Spinal cord (tissue), 10 donors: Measurements from ENCODE around the gene KCTD6. TPM values are rescaled to one million over a fixed set of nuclear protein-coding genes. Genes with fewer than 3 reads are reported as not detected.
A peak's percentile ranks its signal among the peaks of the same experiment; 100 is the strongest.

ENCODE experiments used
- DNase-seq, 6 donors: peaks; one replicate each; pipeline versions ENCODE4 v3.0.0 to v3.0.0-alpha.2; 2013 to 2015; ENCODE audit warnings: low spot score in 6 of 6, low read depth in 4 of 6
- H3K27ac ChIP-seq: one replicate; pipeline ENCODE4 v1.5.1; 2013; ENCODE audit warnings: low read depth, low read length, control low read depth
- H3K27me3 ChIP-seq: one replicate; pipeline ENCODE4 v1.6.1; 2013; ENCODE audit warnings: low read length; ENCODE audit not compliant: control insufficient read depth, insufficient read depth
- H3K36me3 ChIP-seq: one replicate; pipeline ENCODE4 v1.6.1; 2013; ENCODE audit warnings: low read length; ENCODE audit not compliant: control insufficient read depth, insufficient read depth
- H3K4me1 ChIP-seq: one replicate; pipeline ENCODE4 v1.6.1; 2013; ENCODE audit warnings: low read length; ENCODE audit not compliant: control insufficient read depth, insufficient read depth
- H3K4me3 ChIP-seq: one replicate; pipeline ENCODE4 v1.5.1; 2013; ENCODE audit warnings: low read depth, low read length, control low read depth
- H3K9me3 ChIP-seq: one replicate; pipeline ENCODE4 v1.6.1; 2013; ENCODE audit warnings: low read length; ENCODE audit not compliant: control insufficient read depth, insufficient read depth
- WGBS: methylation state at CpG from one replicate; pipeline ENCODE4 v1.1.5; 2013; ENCODE audit warnings: missing lambda C conversion rate; ENCODE audit not compliant: insufficient coverage; 5-methylcytosine and 5-hydroxymethylcytosine counted together
- polyA plus RNA-seq, 2 donors: library from polyadenylated mRNA; unstranded; fragments of 120-200 nt; gene quantifications; one replicate each; pipeline ENCODE4 v1.2.1, GENCODE V29; 2013; ENCODE audit not compliant: insufficient read length in 2 of 2
- total RNA-seq, 2 donors: library from RNA; depleted of rRNA in 1 of 2; stranded (reverse); fragments of 120-200 nt in 1 of 2; fragments of >200 nt in 1 of 2; gene quantifications; one replicate each; pipeline versions ENCODE4 v1.2.3 to v1.2.4, GENCODE V29; 2013 to 2014
- donor health status: healthy.

The KCTD6 gene
- total and polyA plus RNA-seq, 4 donors = 26.6 to 35.1 (median 32.4) TPM

DNA sequence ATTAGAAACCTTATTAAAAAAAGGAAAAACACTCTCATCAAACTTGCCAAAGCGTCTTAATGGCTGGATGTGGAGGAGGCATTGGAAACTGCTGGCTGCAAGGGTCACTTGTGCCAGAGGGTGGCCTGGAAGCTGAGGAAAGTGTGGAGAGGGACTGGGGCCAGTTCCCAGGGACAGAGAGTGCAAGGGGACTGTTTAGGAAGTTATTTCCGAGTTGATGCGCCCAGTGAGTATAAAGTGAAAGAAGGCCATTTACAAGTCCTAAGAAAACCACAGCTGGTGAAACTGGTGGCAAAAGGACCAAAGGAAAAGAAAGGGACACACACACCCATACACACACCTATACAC, 7.2 kb upstream of the KCTD6 start:
- no peak overlapping the region for H3K4me3 ChIP-seq
- H3K27me3 ChIP-seq = no peaks in the 10 kb centered on the region
- H3K9me3 ChIP-seq = peaks cover 1% of the 10 kb centered on the region
- no peaks in the 10 kb centered on the region for H3K36me3 ChIP-seq
- 40% methylated on average over 1 of the region's 3 CpGs for WGBS
- H3K27ac ChIP-seq = no peak overlapping the region
- H3K4me1 ChIP-seq = peaks cover 8% of the 10 kb centered on the region
- peak in 1 of 6 donors; percentile 34 for DNase-seq

GRCh38 chr3:58485801-58486435, 6.0 kb upstream of the KCTD6 start:
- H3K27ac ChIP-seq = no peak overlapping the region
- no peaks in the 10 kb centered on the region for H3K36me3 ChIP-seq
- peaks cover 8% of the 10 kb centered on the region for H3K4me1 ChIP-seq
- H3K4me3 ChIP-seq = no peak overlapping the region
- no peaks in the 10 kb centered on the region for H3K27me3 ChIP-seq
- WGBS = 80% methylated on average over 4 of the region's 6 CpGs
- no peaks in the 10 kb centered on the region for H3K9me3 ChIP-seq
- no peak for DNase-seq

DNA sequence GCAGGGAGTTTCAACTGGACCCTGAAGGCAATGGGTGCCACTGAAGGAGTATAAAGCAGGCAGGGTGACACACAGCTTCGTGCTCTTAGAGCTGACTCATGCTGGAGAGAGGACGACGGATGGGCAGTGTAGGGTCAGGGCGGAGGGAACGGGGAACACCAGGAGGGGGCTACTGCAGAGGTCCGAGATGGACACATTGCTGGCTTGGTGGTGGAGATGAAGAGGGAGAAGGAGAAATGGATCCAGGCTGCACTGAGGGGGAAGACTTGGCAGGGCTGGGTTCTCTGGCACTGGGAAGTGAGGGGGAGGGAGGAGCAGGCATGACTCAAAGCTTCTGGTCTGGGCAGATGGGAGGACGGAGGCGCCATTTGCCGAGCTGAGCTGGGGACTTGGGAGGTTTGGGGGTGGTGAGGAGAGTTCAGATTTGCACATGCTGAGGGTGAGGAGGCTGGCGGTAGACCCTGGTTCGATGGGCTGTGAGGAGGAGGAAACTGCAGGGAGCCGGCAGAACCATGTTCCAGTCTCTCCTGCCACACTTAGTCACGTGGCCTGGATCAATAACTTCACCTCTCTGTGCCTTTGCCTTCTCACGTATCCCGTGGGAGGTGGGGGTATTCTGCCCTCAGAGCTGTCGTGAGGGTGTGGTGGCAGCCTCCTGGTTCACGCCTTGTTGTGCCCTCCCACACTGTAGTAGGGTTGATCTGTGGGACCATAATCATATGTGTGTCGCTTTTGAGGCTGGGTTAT, 4.6 kb upstream of the KCTD6 start:
- Histone ChIP-seq H3K27me3 (no peaks in the 10 kb centered on the region), H3K36me3 (no peaks in the 10 kb centered on the region), H3K4me1 (peaks cover 15% of the 10 kb centered on the region), H3K27ac (no peak overlapping the region), H3K9me3 (no peaks in the 10 kb centered on the region), H3K4me3 (no peak overlapping the region)
- peak in 1 of 6 donors; percentile 17 for DNase-seq
- 78% methylated on average over 15 of the region's 18 CpGs for WGBS

DNA sequence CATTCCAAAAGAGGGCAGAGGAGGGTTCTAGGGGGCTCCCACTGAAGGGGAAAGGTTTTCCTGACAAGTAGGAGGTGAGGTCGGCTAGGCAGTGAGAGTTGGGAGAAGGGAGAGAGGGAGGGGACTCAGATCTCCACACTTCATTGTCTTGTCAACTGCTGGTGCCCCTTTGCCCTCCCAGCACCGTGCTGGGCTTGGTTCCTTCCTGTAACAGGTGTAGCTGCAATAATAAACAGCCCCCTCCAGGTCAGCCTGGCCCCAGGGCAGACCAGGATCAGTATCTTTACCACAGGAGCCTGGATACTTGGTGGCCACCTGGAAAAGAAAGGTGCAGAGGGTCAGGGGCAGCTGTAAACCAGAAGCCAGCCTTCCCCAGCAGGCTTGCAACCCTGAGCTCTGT, 2.9 kb upstream of the KCTD6 start:
- H3K27ac ChIP-seq = no peak overlapping the region
- no peaks in the 10 kb centered on the region for H3K27me3 ChIP-seq
- H3K36me3 ChIP-seq = no peaks in the 10 kb centered on the region
- no peak overlapping the region for H3K4me3 ChIP-seq
- H3K9me3 ChIP-seq = no peaks in the 10 kb centered on the region
- no peak for DNase-seq
- no CpG with 5 or more reads among the region's 2 CpGs for WGBS
- H3K4me1 ChIP-seq = peaks cover 15% of the 10 kb centered on the region

DNA sequence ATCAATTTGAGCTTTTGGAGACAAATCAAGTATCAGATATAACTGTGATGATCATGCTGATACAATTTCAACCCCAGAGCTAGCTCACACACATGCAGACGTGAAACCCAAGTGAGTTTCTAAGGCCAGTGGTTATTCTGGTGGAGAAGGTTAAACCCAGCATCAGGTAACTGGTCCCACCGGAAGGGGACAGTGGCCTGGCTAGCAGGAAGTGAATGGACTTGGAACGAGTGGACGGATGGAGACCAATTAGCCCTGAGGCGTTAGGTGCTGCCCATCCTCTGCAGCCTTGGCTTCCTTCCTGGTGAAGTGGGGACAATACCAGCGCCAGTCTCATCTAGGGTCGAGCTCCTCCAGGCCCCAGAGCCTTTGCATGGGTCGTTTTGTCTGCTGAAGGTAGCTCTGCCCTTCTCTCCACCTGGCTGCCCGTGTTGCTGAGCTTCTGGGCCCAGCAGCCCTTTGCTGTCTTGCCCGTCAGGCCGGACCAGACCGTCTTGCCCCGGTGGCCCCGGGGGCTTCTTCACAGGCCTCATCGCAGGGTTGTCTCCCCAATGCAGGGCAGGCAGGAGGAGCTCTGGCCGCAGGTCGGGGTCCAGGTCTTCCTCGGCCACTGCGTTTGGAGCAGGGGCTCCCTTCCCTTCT, 915 bp upstream of the KCTD6 start:
- H3K27me3 ChIP-seq = no peaks in the 10 kb centered on the region
- WGBS = 69% methylated on average over 18 of the region's 19 CpGs
- H3K4me1 ChIP-seq = peaks cover 7% of the 10 kb centered on the region
- peak overlapping the region; percentile 46 for H3K4me3 ChIP-seq
- H3K9me3 ChIP-seq = no peaks in the 10 kb centered on the region
- H3K36me3 ChIP-seq = no peaks in the 10 kb centered on the region
- DNase-seq = peak in 1 of 6 donors; percentile 18
- peak overlapping the region; percentile 54 for H3K27ac ChIP-seq

DNA sequence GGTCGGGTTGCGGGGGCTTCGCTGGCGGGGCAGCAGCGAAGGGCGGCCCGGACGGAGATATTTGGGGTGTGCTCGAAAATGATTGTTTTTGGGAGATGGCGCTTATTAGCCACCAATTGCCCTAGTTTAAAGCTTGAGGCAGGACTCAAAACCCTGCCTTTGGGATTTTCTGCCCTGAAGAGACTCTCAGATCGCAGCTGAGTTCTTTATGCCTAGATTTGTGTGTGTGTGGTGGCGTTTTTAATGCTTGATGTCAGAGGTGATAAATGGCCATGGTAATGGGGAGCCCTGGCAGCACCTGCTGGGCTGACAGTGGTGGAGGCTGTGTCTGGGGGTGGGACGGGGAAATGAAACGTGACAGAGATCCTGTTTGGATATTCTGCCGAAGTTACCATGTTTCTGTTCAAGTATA, 604 bp downstream of the KCTD6 start:
- Histone ChIP-seq H3K4me3 (peak overlapping the region; percentile 72), H3K27me3 (no peaks in the 10 kb centered on the region), H3K4me1 (peaks cover 7% of the 10 kb centered on the region), H3K9me3 (no peaks in the 10 kb centered on the region), H3K36me3 (no peaks in the 10 kb centered on the region), H3K27ac (peak overlapping the region; percentile 35)
- DNase-seq = peak in 2 of 6 donors; percentile 43 to 72
- 0% methylated on average over 15 of the region's 15 CpGs for WGBS

DNA sequence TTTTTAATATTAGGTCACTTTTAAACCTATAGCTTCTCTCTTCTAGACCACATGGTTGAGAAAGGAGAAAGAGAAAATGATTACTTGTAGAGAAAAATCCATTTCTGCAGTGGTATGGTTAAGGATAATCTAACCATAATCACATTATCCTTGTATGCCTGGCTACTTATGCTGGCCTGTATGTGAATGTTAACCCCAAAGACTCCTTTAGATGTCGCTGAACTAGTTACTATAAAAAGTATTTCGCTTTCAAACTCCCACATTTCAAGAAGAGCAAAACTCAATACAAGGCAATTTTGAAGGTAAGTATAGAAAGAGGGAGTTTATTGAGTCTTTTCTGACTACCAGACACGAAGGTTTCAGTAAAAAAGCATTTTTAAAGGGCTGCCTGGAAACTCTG, 2.2 kb downstream of the KCTD6 start:
- no peaks in the 10 kb centered on the region for H3K9me3 ChIP-seq
- no peaks in the 10 kb centered on the region for H3K36me3 ChIP-seq
- H3K4me3 ChIP-seq = no peak overlapping the region
- H3K27me3 ChIP-seq = no peaks in the 10 kb centered on the region
- DNase-seq = peak in 1 of 6 donors; percentile 41
- H3K4me1 ChIP-seq = peaks cover 12% of the 10 kb centered on the region
- H3K27ac ChIP-seq = no peak overlapping the region
- WGBS = no CpG with 5 or more reads among the region's 3 CpGs

- Histone ChIP-seq H3K9me3 (no peaks in the 10 kb centered on the region), H3K27ac (no peak overlapping the region), H3K36me3 (no peaks in the 10 kb centered on the region), H3K4me1 (peaks cover 12% of the 10 kb centered on the region), H3K27me3 (no peaks in the 10 kb centered on the region), H3K4me3 (no peak overlapping the region)
- no CpG with 5 or more reads among the region's 3 CpGs for WGBS
- DNase-seq = peak in 1 of 6 donors; percentile 51
Measured at GRCh38 chr3:58495101-58495500, 3.2 kb downstream of the KCTD6 start.

DNA sequence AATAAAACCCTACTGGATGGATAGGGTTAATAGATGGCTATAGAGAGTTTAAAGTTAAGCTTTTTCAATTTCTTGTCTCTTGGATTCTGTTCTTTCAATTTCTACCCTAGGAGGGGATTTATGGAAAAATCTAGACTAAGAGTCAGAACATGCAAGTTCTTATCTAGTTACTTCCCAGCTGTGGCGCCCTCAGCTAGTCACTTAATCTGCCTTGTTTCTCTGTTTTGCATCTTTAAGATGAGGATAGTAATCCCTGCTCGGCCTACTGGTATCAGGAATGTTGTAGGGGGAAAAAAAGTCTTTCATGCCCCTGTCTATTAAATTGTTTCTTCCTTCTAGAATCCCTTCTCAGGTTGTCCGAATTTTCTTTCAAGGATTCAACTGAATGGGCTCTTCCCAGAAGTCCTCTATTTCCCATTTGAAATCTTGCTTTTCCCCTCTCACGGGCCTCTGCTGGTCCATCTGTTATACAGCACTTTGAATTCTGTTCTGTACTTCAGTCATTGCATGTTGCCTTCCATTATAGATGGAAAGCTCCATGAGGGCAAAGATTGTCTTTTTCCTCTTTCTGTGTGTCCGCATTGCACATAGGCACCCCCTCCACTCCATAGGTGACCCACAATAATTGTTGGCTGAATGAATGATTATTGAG, 4.4 kb downstream of the KCTD6 start:
- no peaks in the 10 kb centered on the region for H3K9me3 ChIP-seq
- WGBS = 68% methylated on average over 2 of the region's 5 CpGs
- H3K27ac ChIP-seq = peak overlapping the region; percentile 70
- H3K27me3 ChIP-seq = no peaks in the 10 kb centered on the region
- no peak overlapping the region for H3K4me3 ChIP-seq
- DNase-seq = peak in 1 of 6 donors; percentile 41
- H3K4me1 ChIP-seq = peaks cover 8% of the 10 kb centered on the region
- H3K36me3 ChIP-seq = no peaks in the 10 kb centered on the region
